Eye (tissue), 1 donor: ENCODE results near the gene C3orf22.
A peak's percentile ranks its signal among the peaks of the same experiment; 100 is the strongest.

Experiments used
- DNase-seq: peaks from one replicate; pipeline ENCODE4 v3.0.0-alpha.2; 2015

Gene C3orf22

GRCh38 chr3:126527006-126527405 is 31.7 kb downstream of the C3orf22 start:
- DNase-seq, result no peak

GRCh38 chr3:126526668-126527005 is 32.1 kb downstream of the C3orf22 start:
- DNase-seq, result no peak

GRCh38 chr3:126525853-126526667 is 32.7 kb downstream of the C3orf22 start:
- DNase-seq, result no peak

GRCh38 chr3:126525091-126525852 is 33.5 kb downstream of the C3orf22 start:
- DNase-seq, result no peak

GRCh38 chr3:126524429-126524988 is 34.2 kb downstream of the C3orf22 start:
- no peak for DNase-seq

- peak; percentile 77 for DNase-seq
Observed at GRCh38 chr3:126523745-126524428, 34.8 kb downstream of the C3orf22 start, which contains the start of gene CHST13. TSS of gene CHST13 (plus strand) at chr3:126524155. CDS start at chr3:126524333, 178 bp downstream.

GRCh38 chr3:126522363-126522788 is 36.4 kb downstream of the C3orf22 start:
- peak; percentile 89 for DNase-seq

- DNase-seq, result no peak
Observed at GRCh38 chr3:126521122-126521891, 37.4 kb downstream of the C3orf22 start.

GRCh38 chr3:126519506-126520455 is 39.0 kb downstream of the C3orf22 start:
- no peak for DNase-seq

GRCh38 chr3:126518779-126519177 is 40.0 kb downstream of the C3orf22 start:
- no peak for DNase-seq

- no peak for DNase-seq
Observed at GRCh38 chr3:126517986-126518778, 40.5 kb downstream of the C3orf22 start.

GRCh38 chr3:126517291-126517951 is 41.3 kb downstream of the C3orf22 start, which contains the start of gene UROC1:
TSS of gene UROC1 (minus strand) at chr3:126517773. CDS start at chr3:126517719, 54 bp downstream.
- no peak for DNase-seq

GRCh38 chr3:126516936-126517290 is 41.8 kb downstream of the C3orf22 start:
- DNase-seq, result no peak

- no peak for DNase-seq
Observed at GRCh38 chr3:126516152-126516935, 42.4 kb downstream of the C3orf22 start.

- DNase-seq, result no peak
Observed at GRCh38 chr3:126515066-126515706, 43.5 kb downstream of the C3orf22 start.

- DNase-seq, result no peak
Observed at GRCh38 chr3:126514161-126514560, 44.6 kb downstream of the C3orf22 start.

GRCh38 chr3:126512916-126513650 is 45.6 kb downstream of the C3orf22 start:
- no peak for DNase-seq

GRCh38 chr3:126512026-126512425 is 46.7 kb downstream of the C3orf22 start:
- no peak for DNase-seq
